Trophoblast cell (in vitro differentiated cells and primary cell): Measurements from ENCODE around the gene MICU1.

Source experiments
- DNase-seq, 2 donors: peaks; one replicate each; pipeline ENCODE4 v3.0.0-alpha.2; 2016
- H2AFZ ChIP-seq: 2 replicates; pipeline ENCODE4 v1.6.1; 2013; ENCODE audit warnings: low read length, moderate library complexity, mild to moderate bottlenecking; ENCODE audit not compliant: insufficient read depth, poor library complexity
- H2AK5ac ChIP-seq: 2 replicates; pipeline ENCODE4 v1.6.1; 2013; ENCODE audit warnings: mild to moderate bottlenecking, low read length
- H2BK120ac ChIP-seq: 2 replicates; pipeline ENCODE4 v1.6.1; 2013; ENCODE audit warnings: low read length, mild to moderate bottlenecking, moderate library complexity; ENCODE audit not compliant: insufficient read depth, poor library complexity
- H2BK12ac ChIP-seq: 2 replicates; pipeline ENCODE4 v1.6.1; 2013; ENCODE audit warnings: mild to moderate bottlenecking, low read length, moderate library complexity
- H2BK5ac ChIP-seq: 2 replicates; pipeline ENCODE4 v1.6.1; 2013; ENCODE audit warnings: low read length, low read depth, moderate library complexity, mild to moderate bottlenecking; ENCODE audit not compliant: poor library complexity
- H3K14ac ChIP-seq: 2 replicates; pipeline ENCODE4 v1.6.1; 2013; ENCODE audit warnings: mild to moderate bottlenecking, low read length
- H3K18ac ChIP-seq: 2 replicates; pipeline ENCODE4 v1.6.1; 2013; ENCODE audit warnings: mild to moderate bottlenecking, low read length
- H3K23ac ChIP-seq: 2 replicates; pipeline ENCODE4 v1.6.1; 2013; ENCODE audit warnings: low read length
- H3K27ac ChIP-seq: 2 replicates; pipeline ENCODE4 v1.5.1; 2013; ENCODE audit warnings: low read depth, mild to moderate bottlenecking, inconsistent platforms, low read length, moderate library complexity
- H3K27me3 ChIP-seq: 2 replicates; pipeline ENCODE4 v1.6.1; 2013; ENCODE audit warnings: inconsistent platforms, mild to moderate bottlenecking, low read length, moderate library complexity; ENCODE audit not compliant: insufficient read depth
- H3K36me3 ChIP-seq, 2 experiments: 1 replicate in 1 of 2; 2 replicates in 1 of 2; pipeline ENCODE4 v1.6.1; 2013; ENCODE audit warnings: low read length in 2 of 2, mild to moderate bottlenecking in 2 of 2, moderate library complexity in 1 of 2; ENCODE audit not compliant: insufficient read depth in 2 of 2, control insufficient read depth in 1 of 2
- H3K4ac ChIP-seq: 2 replicates; pipeline ENCODE4 v1.6.1; 2013; ENCODE audit warnings: low read depth, mild to moderate bottlenecking, low read length, moderate library complexity
- H3K4me1 ChIP-seq, 2 experiments: 1 replicate in 1 of 2; 2 replicates in 1 of 2; pipeline ENCODE4 v1.6.1; 2013; ENCODE audit warnings: low read length in 2 of 2, mild to moderate bottlenecking in 2 of 2, moderate library complexity in 1 of 2; ENCODE audit not compliant: insufficient read depth in 2 of 2, control insufficient read depth in 1 of 2
- H3K4me2 ChIP-seq: 2 replicates; pipeline ENCODE4 v1.6.1; 2013; ENCODE audit warnings: inconsistent platforms, mild to moderate bottlenecking, low read length, moderate library complexity
- H3K4me3 ChIP-seq: 2 replicates; pipeline ENCODE4 v1.5.1; 2013; ENCODE audit warnings: mild to moderate bottlenecking, low read depth, low read length, inconsistent platforms
- H3K79me1 ChIP-seq: one replicate; pipeline ENCODE4 v1.6.1; 2013; ENCODE audit warnings: low read length
- H3K79me2 ChIP-seq: 2 replicates; pipeline ENCODE4 v1.6.1; 2013; ENCODE audit warnings: low read length, mild to moderate bottlenecking; ENCODE audit not compliant: control insufficient read depth, insufficient read depth, poor library complexity
- H3K9ac ChIP-seq: 2 replicates; pipeline ENCODE4 v1.6.1; 2013; ENCODE audit warnings: mild to moderate bottlenecking, low read length
- H3K9me3 ChIP-seq: 2 replicates; pipeline ENCODE4 v1.6.1; 2013; ENCODE audit warnings: low read depth, mild to moderate bottlenecking, control low read depth, inconsistent platforms, low read length; ENCODE audit not compliant: insufficient read depth
- H4K12ac ChIP-seq: 2 replicates; pipeline ENCODE4 v1.6.1; 2013; ENCODE audit warnings: low read depth, mild to moderate bottlenecking, low read length, moderate library complexity
- H4K8ac ChIP-seq: 2 replicates; pipeline ENCODE4 v1.6.1; 2013; ENCODE audit warnings: low read depth, mild to moderate bottlenecking, low read length, moderate library complexity
- H4K91ac ChIP-seq: one replicate; pipeline ENCODE4 v1.6.1; 2013; ENCODE audit warnings: low read depth, mild to moderate bottlenecking, low read length, moderate library complexity
- WGBS: extraction: QIAGEN DNeasy Blood & Tissue Kit; methylation state at CpG from one replicate; pipeline ENCODE4 v1.1.7; 2013; ENCODE audit warnings: missing lambda C conversion rate; ENCODE audit not compliant: insufficient read length, insufficient coverage; ENCODE audit errors: extremely low coverage; 5-methylcytosine and 5-hydroxymethylcytosine counted together

The MICU1 gene

DNA sequence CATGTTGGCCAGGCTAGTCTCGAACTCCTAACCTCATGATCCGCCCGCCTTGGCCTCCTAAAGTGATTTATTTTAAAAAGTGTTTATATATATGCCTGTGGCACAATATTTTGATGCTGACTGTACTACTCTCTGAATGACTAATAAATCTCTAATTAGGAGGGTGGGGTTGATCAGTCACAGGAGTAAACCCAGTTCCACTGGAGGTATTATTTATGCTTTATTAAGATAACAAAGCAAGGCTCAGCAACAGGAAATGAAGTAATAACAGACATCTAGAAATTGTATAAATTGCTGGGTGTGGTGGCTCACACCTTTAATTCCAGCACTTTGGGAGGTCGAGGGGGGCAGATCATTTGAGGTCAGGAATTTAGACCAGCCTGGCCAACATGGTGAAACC is 40.0 kb upstream of the MICU1 start:
- no peak overlapping the region for H3K23ac ChIP-seq
- H3K27ac ChIP-seq, result no peak overlapping the region
- H2AFZ ChIP-seq, result no peak overlapping the region
- DNase-seq, result no peak
- no peak overlapping the region for H2AK5ac ChIP-seq
- H2BK12ac ChIP-seq, result no peak overlapping the region
- no peaks in the 10 kb centered on the region for H3K79me2 ChIP-seq
- H4K12ac ChIP-seq, result no peak overlapping the region
- no CpG with 5 or more reads among the region's 4 CpGs for WGBS
- no peak overlapping the region for H3K4ac ChIP-seq
- H3K14ac ChIP-seq, result no peak overlapping the region
- H3K9ac ChIP-seq, result no peak overlapping the region
- no peak overlapping the region for H3K4me3 ChIP-seq
- no peak overlapping the region for H2BK120ac ChIP-seq
- H3K4me2 ChIP-seq, result no peak overlapping the region
- no peaks in the 10 kb centered on the region for H3K4me1 ChIP-seq
- no peaks in the 10 kb centered on the region for H3K9me3 ChIP-seq
- H2BK5ac ChIP-seq, result no peak overlapping the region
- no peak overlapping the region for H4K8ac ChIP-seq
- H3K18ac ChIP-seq, result no peak overlapping the region
- no peak overlapping the region for H4K91ac ChIP-seq
- no peaks in the 10 kb centered on the region for H3K79me1 ChIP-seq
- H3K36me3 ChIP-seq, result no peaks in the 10 kb centered on the region
- no peaks in the 10 kb centered on the region for H3K27me3 ChIP-seq

DNA sequence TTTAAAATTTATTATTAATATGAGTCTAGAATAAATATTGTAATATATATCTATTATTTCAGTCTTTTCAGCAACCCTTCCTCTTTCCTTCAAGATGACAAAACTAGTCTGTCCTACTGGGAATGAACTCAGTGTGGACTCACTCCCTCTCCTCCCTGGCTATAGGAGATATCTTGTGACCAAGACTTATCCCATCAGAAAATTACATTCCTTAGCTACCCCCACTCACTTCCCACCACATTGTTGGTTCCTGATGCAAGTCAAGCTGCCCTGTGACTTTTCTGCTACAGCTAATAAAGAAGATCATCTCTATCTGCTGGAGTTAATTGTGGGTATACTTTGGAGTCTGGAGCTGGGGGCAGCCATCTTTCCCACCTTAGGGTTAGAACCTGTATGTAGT is 38.1 kb upstream of the MICU1 start:
- H3K27ac ChIP-seq, result no peak overlapping the region
- H3K14ac ChIP-seq, result no peak overlapping the region
- H4K91ac ChIP-seq, result no peak overlapping the region
- H3K4ac ChIP-seq, result no peak overlapping the region
- H2BK12ac ChIP-seq, result no peak overlapping the region
- no peak overlapping the region for H2AFZ ChIP-seq
- DNase-seq, result no peak
- H3K27me3 ChIP-seq, result no peaks in the 10 kb centered on the region
- H3K4me1 ChIP-seq, result peaks cover 0 to 3% of the 10 kb centered on the region in 2 experiments
- H4K12ac ChIP-seq, result no peak overlapping the region
- no peaks in the 10 kb centered on the region for H3K79me2 ChIP-seq
- no peaks in the 10 kb centered on the region for H3K36me3 ChIP-seq
- H3K79me1 ChIP-seq, result no peaks in the 10 kb centered on the region
- no peak overlapping the region for H3K4me3 ChIP-seq
- H3K9ac ChIP-seq, result no peak overlapping the region
- no peak overlapping the region for H2BK120ac ChIP-seq
- no peak overlapping the region for H4K8ac ChIP-seq
- H3K9me3 ChIP-seq, result no peaks in the 10 kb centered on the region
- H3K4me2 ChIP-seq, result no peak overlapping the region
- no peak overlapping the region for H3K23ac ChIP-seq
- H3K18ac ChIP-seq, result no peak overlapping the region
- no peak overlapping the region for H2AK5ac ChIP-seq
- no peak overlapping the region for H2BK5ac ChIP-seq

DNA sequence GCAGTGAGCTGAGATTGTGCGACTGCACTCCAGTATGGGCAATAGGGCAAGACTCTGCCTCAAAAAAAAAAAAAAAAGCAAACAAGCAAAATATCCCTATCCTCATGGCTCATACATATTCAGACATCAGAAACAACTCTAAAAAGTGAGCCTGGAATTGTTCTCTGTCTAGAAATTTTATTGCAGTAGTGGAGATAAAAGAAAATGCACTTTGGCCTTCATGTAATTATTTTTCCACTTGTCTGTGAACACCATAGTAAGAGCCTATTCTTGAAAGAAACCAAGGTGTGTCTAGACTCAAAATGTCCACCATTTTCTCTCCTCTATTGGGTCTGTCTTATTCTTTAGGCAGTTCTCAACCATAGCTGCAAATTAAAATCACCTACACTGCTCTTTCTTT is 35.6 kb upstream of the MICU1 start:
- no peaks in the 10 kb centered on the region for H3K36me3 ChIP-seq
- H2BK12ac ChIP-seq, result no peak overlapping the region
- no peak overlapping the region for H3K9ac ChIP-seq
- H3K4me1 ChIP-seq, result peaks cover 0 to 3% of the 10 kb centered on the region in 2 experiments
- H4K8ac ChIP-seq, result no peak overlapping the region
- no CpG with 5 or more reads among the region's 1 CpG for WGBS
- H2BK120ac ChIP-seq, result no peak overlapping the region
- H3K4me3 ChIP-seq, result no peak overlapping the region
- no peak overlapping the region for H2AK5ac ChIP-seq
- no peak overlapping the region for H2BK5ac ChIP-seq
- H2AFZ ChIP-seq, result no peak overlapping the region
- H3K79me2 ChIP-seq, result no peaks in the 10 kb centered on the region
- no peak overlapping the region for H3K14ac ChIP-seq
- no peak overlapping the region for H3K23ac ChIP-seq
- H3K27ac ChIP-seq, result no peak overlapping the region
- no peaks in the 10 kb centered on the region for H3K9me3 ChIP-seq
- H3K4ac ChIP-seq, result no peak overlapping the region
- no peak overlapping the region for H3K4me2 ChIP-seq
- H4K12ac ChIP-seq, result no peak overlapping the region
- DNase-seq, result no peak
- no peak overlapping the region for H4K91ac ChIP-seq
- no peaks in the 10 kb centered on the region for H3K27me3 ChIP-seq
- H3K18ac ChIP-seq, result no peak overlapping the region
- H3K79me1 ChIP-seq, result no peaks in the 10 kb centered on the region

DNA sequence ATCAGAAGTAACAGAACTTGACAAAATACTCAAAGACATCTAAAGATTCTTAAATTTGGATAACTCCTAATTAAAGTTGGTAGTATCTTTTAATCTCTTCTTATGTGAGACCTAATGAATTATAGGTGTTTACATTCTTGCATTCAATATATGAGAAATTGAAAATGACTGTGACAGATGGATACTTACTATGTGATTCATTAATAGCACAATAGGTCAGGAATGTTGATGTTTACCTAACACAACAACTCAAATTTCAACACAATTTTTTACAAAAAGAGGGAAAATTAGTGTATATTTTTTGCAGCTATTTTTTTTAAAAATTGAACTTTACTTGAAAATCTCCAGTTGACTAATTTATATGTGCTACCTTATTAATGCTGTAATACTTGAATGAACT is 34.3 kb upstream of the MICU1 start:
- no peak overlapping the region for H3K4me3 ChIP-seq
- H4K12ac ChIP-seq, result no peak overlapping the region
- H2BK5ac ChIP-seq, result no peak overlapping the region
- H2AFZ ChIP-seq, result no peak overlapping the region
- no peak overlapping the region for H2BK120ac ChIP-seq
- no peak overlapping the region for H3K14ac ChIP-seq
- DNase-seq, result peak in 1 of 2 donors; percentile 17
- no peak overlapping the region for H4K8ac ChIP-seq
- no peak overlapping the region for H3K23ac ChIP-seq
- H3K4me2 ChIP-seq, result no peak overlapping the region
- no peaks in the 10 kb centered on the region for H3K27me3 ChIP-seq
- H3K36me3 ChIP-seq, result no peaks in the 10 kb centered on the region
- no peak overlapping the region for H3K9ac ChIP-seq
- H4K91ac ChIP-seq, result no peak overlapping the region
- H3K27ac ChIP-seq, result no peak overlapping the region
- no peaks in the 10 kb centered on the region for H3K79me1 ChIP-seq
- H3K18ac ChIP-seq, result no peak overlapping the region
- no peaks in the 10 kb centered on the region for H3K79me2 ChIP-seq
- no peak overlapping the region for H2BK12ac ChIP-seq
- peaks cover 0 to 3% of the 10 kb centered on the region in 2 experiments for H3K4me1 ChIP-seq
- no peak overlapping the region for H2AK5ac ChIP-seq
- H3K4ac ChIP-seq, result no peak overlapping the region
- no peaks in the 10 kb centered on the region for H3K9me3 ChIP-seq

DNA sequence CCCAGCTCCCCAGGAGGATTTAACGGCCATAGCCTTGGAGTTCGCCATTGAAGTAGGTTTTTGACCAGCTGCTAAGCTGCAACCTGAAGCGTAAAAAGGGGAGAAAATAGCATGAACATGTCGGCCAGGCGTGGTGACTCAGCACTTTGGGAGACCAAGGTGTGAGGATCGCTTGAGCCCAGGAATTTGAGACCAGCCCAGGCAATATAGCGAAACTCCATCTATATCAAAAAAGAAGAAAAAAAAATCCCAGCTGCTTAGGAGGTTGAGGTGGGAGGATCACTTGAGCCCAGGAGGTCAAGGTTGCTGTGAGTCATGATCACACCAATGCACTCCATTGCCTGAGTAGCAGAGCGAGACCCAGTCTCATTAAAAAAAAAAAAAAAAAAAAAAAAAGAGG is 33.8 kb upstream of the MICU1 start:
- H4K8ac ChIP-seq, result no peak overlapping the region
- no peak overlapping the region for H4K91ac ChIP-seq
- H3K36me3 ChIP-seq, result no peaks in the 10 kb centered on the region
- no peak overlapping the region for H2AK5ac ChIP-seq
- H3K27ac ChIP-seq, result no peak overlapping the region
- no peak overlapping the region for H3K4ac ChIP-seq
- no peaks in the 10 kb centered on the region for H3K79me1 ChIP-seq
- H3K9me3 ChIP-seq, result no peaks in the 10 kb centered on the region
- H3K4me3 ChIP-seq, result no peak overlapping the region
- H3K9ac ChIP-seq, result no peak overlapping the region
- H3K4me1 ChIP-seq, result peaks cover 0 to 3% of the 10 kb centered on the region in 2 experiments
- no peak overlapping the region for H3K4me2 ChIP-seq
- H3K18ac ChIP-seq, result no peak overlapping the region
- no peak overlapping the region for H3K14ac ChIP-seq
- H4K12ac ChIP-seq, result no peak overlapping the region
- no peak overlapping the region for H2BK120ac ChIP-seq
- WGBS, result no CpG with 5 or more reads among the region's 8 CpGs
- H3K27me3 ChIP-seq, result no peaks in the 10 kb centered on the region
- H3K79me2 ChIP-seq, result no peaks in the 10 kb centered on the region
- DNase-seq, result no peak
- H2BK5ac ChIP-seq, result no peak overlapping the region
- no peak overlapping the region for H2BK12ac ChIP-seq
- H2AFZ ChIP-seq, result no peak overlapping the region
- no peak overlapping the region for H3K23ac ChIP-seq
